Right lung (tissue), 5 donors: ENCODE data around the gene ASGR2. TPM values are rescaled to one million over a fixed set of nuclear protein-coding genes. Genes with fewer than 3 reads are reported as not detected.

Experiments
- DNase-seq, 2 donors: peaks; one replicate each; pipeline ENCODE4 v3.0.0-alpha.2; 2013
- polyA plus RNA-seq, 5 donors: library from polyadenylated mRNA; unstranded; fragments of 120-200 nt; gene quantifications; one replicate each; pipeline versions ENCODE4 v1.2.1 to v1.2.3, GENCODE V29; 2013; ENCODE audit warnings: inconsistent platforms in 1 of 5, low replicate concordance in 1 of 5; ENCODE audit not compliant: insufficient read length in 5 of 5, insufficient read depth in 1 of 5

The ASGR2 gene
- polyA plus RNA-seq, 5 donors, result 0.31 to 2.1 (median 0.72) TPM

GRCh38 chr17:7064261-7064660, 50.4 kb downstream of the ASGR2 start:
- DNase-seq, result no peak

GRCh38 chr17:7063518-7064094, 51.0 kb downstream of the ASGR2 start:
- DNase-seq, result no peak

GRCh38 chr17:7060165-7060891, 54.3 kb downstream of the ASGR2 start:
- no peak for DNase-seq

- DNase-seq, result no peak
These were observed 55.7 kb downstream of the ASGR2 start for GRCh38 chr17:7058831-7059447.

DNA sequence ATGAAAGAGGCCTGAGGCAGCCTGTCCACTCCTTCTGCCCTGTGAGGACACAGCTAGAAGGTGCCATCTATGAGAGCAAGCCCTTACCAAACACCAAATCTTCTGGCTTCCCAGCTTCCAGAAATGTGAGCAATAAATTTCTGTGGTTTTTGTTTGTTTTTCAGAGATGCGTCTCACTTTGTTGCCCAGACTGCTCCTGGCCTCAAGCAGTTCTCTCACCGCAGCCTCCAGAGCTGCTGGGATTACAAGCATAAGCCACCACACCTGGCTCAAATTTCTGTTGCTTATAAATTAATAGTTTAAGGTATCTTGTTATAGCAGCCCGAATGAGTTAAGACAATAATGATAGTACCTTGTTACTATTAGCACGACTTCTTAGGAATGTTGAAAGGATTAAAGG, 58.2 kb downstream of the ASGR2 start:
- DNase-seq, result no peak

Other genes with a start within 250 kb of the ASGR2 start
- 1 to 10 TPM; 2.4 to 4.3 (median 3.9) TPM for gene ALOX12, start 118.8 kb downstream of the ASGR2 start, polyA plus RNA-seq
- gene RNASEK, start 102.2 kb downstream of the ASGR2 start, polyA plus RNA-seq, result 100 to 1,000 TPM; 111 to 157 (median 139) TPM
- 10 to 100 TPM; 29.2 to 43.3 (median 37.3) TPM for gene BCL6B, start 91.8 kb downstream of the ASGR2 start, polyA plus RNA-seq
- gene SLC16A13, start 78.8 kb downstream of the ASGR2 start, polyA plus RNA-seq, result 1 to 10 TPM; 3.4 to 5.2 (median 4.2) TPM
- gene SLC16A11, start 70.7 kb downstream of the ASGR2 start, polyA plus RNA-seq, result 1 to 10 TPM in 3 of 5 donors, under 1 TPM in 2; 0.42 to 1.6 (median 1.2) TPM
- gene CLEC10A, start 34.6 kb downstream of the ASGR2 start, polyA plus RNA-seq, result 1 to 10 TPM; 2.1 to 4.8 (median 3.5) TPM
- gene ASGR1, start 64.5 kb upstream of the ASGR2 start, polyA plus RNA-seq, result 10 to 100 TPM in 3 of 5 donors, 1 to 10 TPM in 2; 7.2 to 11.9 (median 10.4) TPM
- 10 to 100 TPM; 33.6 to 62.3 (median 45.4) TPM for gene DLG4, start 105.0 kb upstream of the ASGR2 start, polyA plus RNA-seq
- 100 to 1,000 TPM; 289 to 380 (median 360) TPM for gene ACADVL, start 105.1 kb upstream of the ASGR2 start, polyA plus RNA-seq
- 10 to 100 TPM; 42.5 to 62.9 (median 56.0) TPM for gene DVL2, start 119.7 kb upstream of the ASGR2 start, polyA plus RNA-seq
- gene PHF23, start 124.6 kb upstream of the ASGR2 start, polyA plus RNA-seq, result 10 to 100 TPM; 32.7 to 58.8 (median 46.7) TPM
- gene GABARAP, start 127.6 kb upstream of the ASGR2 start, polyA plus RNA-seq, result 100 to 1,000 TPM; 375 to 529 (median 415) TPM
- gene CTDNEP1, start 136.9 kb upstream of the ASGR2 start, polyA plus RNA-seq, result 100 to 1,000 TPM; 128 to 156 (median 146) TPM
- gene ELP5, start 137.4 kb upstream of the ASGR2 start, polyA plus RNA-seq, result 10 to 100 TPM; 36.6 to 49.7 (median 40.6) TPM
- 10 to 100 TPM; 22.3 to 35.1 (median 33.6) TPM for gene CLDN7, start 147.7 kb upstream of the ASGR2 start, polyA plus RNA-seq
- 1 to 10 TPM in 4 of 5 donors, under 1 TPM in 1; 0.80 to 2.7 (median 1.2) TPM for gene SLC2A4, start 166.9 kb upstream of the ASGR2 start, polyA plus RNA-seq
- gene YBX2, start 179.8 kb upstream of the ASGR2 start, polyA plus RNA-seq, result 1 to 10 TPM; 1.2 to 2.4 (median 1.4) TPM
- 100 to 1,000 TPM; 224 to 373 (median 229) TPM for gene EIF5A, start 192.8 kb upstream of the ASGR2 start, polyA plus RNA-seq
- 10 to 100 TPM; 65.7 to 91.2 (median 81.3) TPM for gene GPS2, start 200.5 kb upstream of the ASGR2 start, polyA plus RNA-seq
- gene NEURL4, start 214.5 kb upstream of the ASGR2 start, polyA plus RNA-seq, result 10 to 100 TPM; 19.7 to 31.2 (median 28.1) TPM
- gene ACAP1, start 221.7 kb upstream of the ASGR2 start, polyA plus RNA-seq, result 1 to 10 TPM; 5.5 to 9.9 (median 7.5) TPM
- gene KCTD11, start 237.3 kb upstream of the ASGR2 start, polyA plus RNA-seq, result 10 to 100 TPM in 3 of 5 donors, 1 to 10 TPM in 2; 9.6 to 13.9 (median 10.3) TPM
- gene TMEM95, start 240.3 kb upstream of the ASGR2 start, polyA plus RNA-seq, result not detected